RWPE2 (cell line): ENCODE results near the gene CTBP2.
"Not testable (repeated sequence)": the region's sequence is repeated elsewhere in the genome, so short reads cannot be mapped to it uniquely, and the experiment has no call there.

Source experiments
- ATAC-seq: fragments of 200-7000 bp; cut with Tn5 transposase; 3 replicates; pipeline ENCODE4 v1.9.1; 2021; ENCODE audit warnings: low read depth
- DNase-seq: peaks from one replicate; pipeline ENCODE4 v3.0.0-alpha.2; 2020; ENCODE audit warnings: low spot score
- H3K27ac ChIP-seq: fragments of 450-650 bp; 2 replicates; pipeline ENCODE4 v1.5.1; 2017; ENCODE audit warnings: mild to moderate bottlenecking; ENCODE audit not compliant: poor library complexity, severe bottlenecking
- H3K27me3 ChIP-seq: fragments of 250-450 bp; sonication (Bioruptor Pico); 2 replicates; pipeline ENCODE4 v1.5.1; 2021; ENCODE audit warnings: mild to moderate bottlenecking, moderate library complexity; ENCODE audit not compliant: insufficient read depth, poor library complexity, severe bottlenecking
- H3K36me3 ChIP-seq: fragments of 250-450 bp; sonication (Bioruptor Pico); 2 replicates; pipeline ENCODE4 v1.5.1; 2020; ENCODE audit warnings: low read depth, mild to moderate bottlenecking, moderate library complexity
- H3K4me1 ChIP-seq: fragments of 250-450 bp; sonication (Bioruptor Pico); 2 replicates; pipeline ENCODE4 v1.5.1; 2021; ENCODE audit warnings: mild to moderate bottlenecking, moderate library complexity; ENCODE audit not compliant: insufficient read depth, poor library complexity, severe bottlenecking
- H3K4me3 ChIP-seq: fragments of 250-450 bp; sonication (Bioruptor Pico); 2 replicates; pipeline ENCODE4 v1.5.1; 2021; ENCODE audit warnings: mild to moderate bottlenecking, moderate library complexity; ENCODE audit not compliant: severe bottlenecking
- H3K9me3 ChIP-seq: fragments of 250-450 bp; sonication (Bioruptor Pico); 2 replicates; pipeline ENCODE4 v1.5.1; 2021; ENCODE audit warnings: mild to moderate bottlenecking, moderate library complexity; ENCODE audit not compliant: severe bottlenecking
- CTCF ChIP-seq: fragments of 450-650 bp; IDR thresholded peaks from one replicate; pipeline ENCODE4 v1.5.1; 2017; ENCODE audit warnings: mild to moderate bottlenecking, moderate library complexity; ENCODE audit not compliant: poor library complexity, severe bottlenecking

CTBP2 gene

GRCh38 chr10:125151170-125151552, 9.2 kb downstream of the CTBP2 start:
- no peak overlapping the region for H3K4me3 ChIP-seq
- DNase-seq (no peak), ATAC-seq (no peak)
- H3K36me3 ChIP-seq, result peaks cover 68% of the 10 kb centered on the region
- no peaks in the 10 kb centered on the region for H3K9me3 ChIP-seq
- TF ChIP-seq CTCF, result no peak
- H3K27ac ChIP-seq, result peak overlapping the region; percentile 89
- no peaks in the 10 kb centered on the region for H3K27me3 ChIP-seq
- H3K4me1 ChIP-seq, result peaks cover 84% of the 10 kb centered on the region

- Histone ChIP-seq H3K4me1 (peaks cover 77% of the 10 kb centered on the region), H3K36me3 (peaks cover 62% of the 10 kb centered on the region), H3K27ac (peak overlapping the region; percentile 89)
- not testable (repeated sequence) for H3K27me3 ChIP-seq, H3K9me3 ChIP-seq, DNase-seq, H3K4me3 ChIP-seq, ATAC-seq
Measured at GRCh38 chr10:125150376-125151083, 9.8 kb downstream of the CTBP2 start.

GRCh38 chr10:125149680-125150047, 10.7 kb downstream of the CTBP2 start:
- Histone ChIP-seq H3K27me3 (no peaks in the 10 kb centered on the region), H3K27ac (peak overlapping the region; percentile 89), H3K9me3 (no peaks in the 10 kb centered on the region), H3K4me1 (peaks cover 69% of the 10 kb centered on the region), H3K36me3 (peaks cover 64% of the 10 kb centered on the region), H3K4me3 (no peak overlapping the region)
- DNase-seq, result no peak
- no peak for TF ChIP-seq CTCF
- no peak for ATAC-seq

GRCh38 chr10:125149036-125149679, 11.2 kb downstream of the CTBP2 start:
- Histone ChIP-seq H3K4me1 (peaks cover 63% of the 10 kb centered on the region), H3K27me3 (no peaks in the 10 kb centered on the region), H3K27ac (peak overlapping the region; percentile 89), H3K4me3 (no peak overlapping the region), H3K9me3 (no peaks in the 10 kb centered on the region), H3K36me3 (peaks cover 65% of the 10 kb centered on the region)
- no peak for TF ChIP-seq CTCF
- ATAC-seq (peak; percentile 48; the same call in 2 of the 3 replicates), DNase-seq (no peak)

- Histone ChIP-seq H3K4me1 (peaks cover 57% of the 10 kb centered on the region), H3K27ac (peak overlapping the region; percentile 89)
- no peak for ATAC-seq
Measured at GRCh38 chr10:125148528-125148927, 11.8 kb downstream of the CTBP2 start.

More at GRCh38 chr10:125148528-125148927, 11.8 kb downstream of the CTBP2 start:
- H3K36me3 ChIP-seq, result peaks cover 59% of the 10 kb centered on the region
- no peak for TF ChIP-seq CTCF
- H3K27me3 ChIP-seq, result no peaks in the 10 kb centered on the region
- no peaks in the 10 kb centered on the region for H3K9me3 ChIP-seq
- H3K4me3 ChIP-seq, result no peak overlapping the region
- no peak for DNase-seq
